LNCAP (cell line): ENCODE data around the gene CDH15.

Source experiments
- CTCF ChIP-seq: fragments of 450-650 bp; IDR thresholded peaks from 2 replicates; pipeline ENCODE4 v1.5.1; 2017; ENCODE audit warnings: mild to moderate bottlenecking

The CDH15 gene

GRCh38 chr16:89179148-89179484 lies 7.6 kb downstream of the CDH15 start:
- TF ChIP-seq CTCF: no peak

GRCh38 chr16:89179656-89180315 lies 8.2 kb downstream of the CDH15 start:
- TF ChIP-seq CTCF: no peak

- no peak for TF ChIP-seq CTCF
Observed at GRCh38 chr16:89183463-89183862, 11.9 kb downstream of the CDH15 start.

GRCh38 chr16:89183975-89184676 lies 12.6 kb downstream of the CDH15 start:
- no peak for TF ChIP-seq CTCF

- no peak for TF ChIP-seq CTCF
Observed at GRCh38 chr16:89184677-89184932, 13.1 kb downstream of the CDH15 start.

- no peak for TF ChIP-seq CTCF
Observed at GRCh38 chr16:89184933-89185794, 13.6 kb downstream of the CDH15 start.

GRCh38 chr16:89187032-89187769 lies 15.7 kb downstream of the CDH15 start:
- no peak for TF ChIP-seq CTCF
